Measurements from ENCODE around the gene TRIM32.
A peak's percentile ranks its signal among the peaks of the same experiment; 100 is the strongest.

Gene TRIM32, protein sequence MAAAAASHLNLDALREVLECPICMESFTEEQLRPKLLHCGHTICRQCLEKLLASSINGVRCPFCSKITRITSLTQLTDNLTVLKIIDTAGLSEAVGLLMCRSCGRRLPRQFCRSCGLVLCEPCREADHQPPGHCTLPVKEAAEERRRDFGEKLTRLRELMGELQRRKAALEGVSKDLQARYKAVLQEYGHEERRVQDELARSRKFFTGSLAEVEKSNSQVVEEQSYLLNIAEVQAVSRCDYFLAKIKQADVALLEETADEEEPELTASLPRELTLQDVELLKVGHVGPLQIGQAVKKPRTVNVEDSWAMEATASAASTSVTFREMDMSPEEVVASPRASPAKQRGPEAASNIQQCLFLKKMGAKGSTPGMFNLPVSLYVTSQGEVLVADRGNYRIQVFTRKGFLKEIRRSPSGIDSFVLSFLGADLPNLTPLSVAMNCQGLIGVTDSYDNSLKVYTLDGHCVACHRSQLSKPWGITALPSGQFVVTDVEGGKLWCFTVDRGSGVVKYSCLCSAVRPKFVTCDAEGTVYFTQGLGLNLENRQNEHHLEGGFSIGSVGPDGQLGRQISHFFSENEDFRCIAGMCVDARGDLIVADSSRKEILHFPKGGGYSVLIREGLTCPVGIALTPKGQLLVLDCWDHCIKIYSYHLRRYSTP

DNA sequence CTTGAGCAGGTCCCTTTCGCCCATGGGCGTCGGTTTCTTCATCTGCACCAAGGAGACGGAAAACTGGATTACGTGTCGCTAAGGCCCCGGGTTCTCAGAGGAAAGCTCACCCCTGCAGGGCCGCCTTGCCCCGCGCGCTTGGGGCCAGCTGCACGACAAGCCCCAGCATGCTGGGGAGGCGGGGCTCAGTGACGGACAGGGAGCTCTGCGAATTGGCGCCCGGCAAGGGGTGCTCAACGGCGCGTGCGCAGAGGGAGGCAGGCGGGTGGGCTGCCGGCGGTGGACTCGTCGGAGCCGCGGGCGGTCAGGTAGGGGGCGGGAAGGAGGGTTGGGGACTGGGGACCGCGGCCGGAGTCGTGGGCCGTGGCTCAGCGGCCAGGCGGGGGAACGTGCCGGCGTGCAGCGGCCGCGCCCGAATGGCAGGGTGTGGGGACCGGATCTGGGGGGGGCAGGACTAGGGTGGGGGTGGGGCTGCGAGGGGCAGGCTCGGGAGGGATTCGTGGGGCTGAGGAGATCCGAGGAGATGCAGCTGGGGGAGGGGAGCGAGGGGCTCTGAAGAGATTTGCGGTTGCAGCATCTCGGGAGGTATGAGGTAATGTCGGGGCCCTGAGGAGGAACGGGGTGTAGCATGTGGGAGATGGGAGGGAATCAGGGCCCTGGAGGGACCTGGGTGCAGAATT lies at the start of gene TRIM32:
Gene TRIM32, plus strand, starts transcription at position 232 of the 680 bp plus-strand sequence. CDS start 10,438 bp downstream, outside the sequence.
- peak; percentile 99 for DNase-seq (ENCODE audit: low spot score)

DNA sequence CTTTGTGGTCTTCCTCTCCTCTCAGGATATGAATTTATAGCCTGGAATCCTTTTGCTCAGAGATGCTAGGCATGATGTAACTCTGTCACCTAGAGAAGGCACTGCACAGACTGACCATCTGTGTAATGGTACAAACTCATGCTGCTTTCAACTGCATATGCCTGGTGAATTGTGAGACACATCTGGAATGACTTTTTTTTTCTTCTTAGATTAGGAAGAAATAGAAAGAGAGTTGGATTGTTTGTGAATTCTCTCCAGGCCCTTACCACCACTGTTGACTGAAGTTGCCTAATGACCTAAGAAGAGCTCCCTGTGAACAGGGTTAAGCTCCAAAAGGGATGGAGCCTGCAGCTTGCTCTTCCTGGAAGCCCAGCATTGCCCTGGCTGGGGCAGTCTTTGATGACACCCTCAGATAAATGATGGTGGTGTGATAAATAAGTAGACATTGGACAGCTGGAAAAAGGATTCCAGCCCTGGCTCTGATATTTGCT lies 47.8 kb upstream of the TRIM32 start:
- DNase-seq (ENCODE audit: low spot score): peak; percentile 75

- no peak for DNase-seq (ENCODE audit: low spot score)
Measured at GRCh38 chr9:116641292-116642059, 45.6 kb upstream of the TRIM32 start.

GRCh38 chr9:116643691-116644090 lies 43.4 kb upstream of the TRIM32 start:
- DNase-seq (ENCODE audit: low spot score): peak; percentile 55

GRCh38 chr9:116644091-116644688 lies 42.9 kb upstream of the TRIM32 start:
- peak; percentile 84 for DNase-seq (ENCODE audit: low spot score)

GRCh38 chr9:116646661-116647514 lies 40.2 kb upstream of the TRIM32 start:
- DNase-seq (ENCODE audit: low spot score): peak; percentile 54

DNA sequence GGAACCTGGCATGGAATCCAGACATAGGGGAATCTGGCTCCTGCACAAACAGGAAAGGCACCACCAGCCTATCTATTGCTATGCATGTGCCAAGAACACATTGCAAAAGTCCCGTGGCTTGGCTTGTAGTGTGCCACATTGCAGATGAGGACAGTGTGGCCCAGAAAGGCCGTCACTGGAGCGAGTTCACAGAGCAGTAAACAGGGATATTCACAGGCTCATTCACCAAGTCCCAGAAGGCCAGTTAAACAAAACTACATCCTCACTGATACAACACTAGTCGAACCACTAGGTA lies 39.6 kb upstream of the TRIM32 start:
- no peak for DNase-seq (ENCODE audit: low spot score)

DNA sequence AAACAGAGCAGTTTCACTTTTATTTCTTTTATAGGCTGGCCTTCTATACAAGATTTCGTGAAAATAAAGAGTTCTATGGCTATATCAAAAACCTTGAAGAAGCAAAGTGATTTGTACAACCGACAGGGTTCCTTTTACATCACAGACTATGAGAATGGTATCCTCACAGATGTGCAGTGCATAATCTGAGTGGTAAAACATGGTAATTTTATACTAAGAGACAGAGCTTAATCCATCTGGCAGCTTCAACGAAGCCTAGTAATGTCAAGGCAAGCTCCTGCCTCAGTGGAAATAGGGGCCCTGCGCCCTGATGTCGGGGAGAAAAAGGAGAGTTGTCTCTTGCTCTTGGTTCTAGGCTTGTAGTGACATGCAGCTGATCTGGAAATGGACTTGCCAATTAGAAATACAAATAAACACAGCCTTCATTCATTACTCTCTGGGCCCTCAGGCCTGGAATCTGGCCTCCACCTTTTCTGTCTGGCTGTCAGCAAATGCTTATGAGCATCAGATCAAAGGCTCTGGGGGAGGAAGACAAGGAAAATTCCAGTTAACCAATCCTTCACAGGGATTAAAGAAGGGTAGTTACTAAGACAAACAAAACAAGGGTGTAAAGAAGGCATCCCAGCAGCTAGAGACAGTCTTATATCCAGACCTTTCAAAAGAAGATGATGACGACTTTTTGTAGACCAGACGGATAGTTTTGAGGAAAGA lies 33.6 kb upstream of the TRIM32 start:
- DNase-seq (ENCODE audit: low spot score): no peak

GRCh38 chr9:116654059-116654355 lies 33.1 kb upstream of the TRIM32 start:
- DNase-seq (ENCODE audit: low spot score): no peak

DNA sequence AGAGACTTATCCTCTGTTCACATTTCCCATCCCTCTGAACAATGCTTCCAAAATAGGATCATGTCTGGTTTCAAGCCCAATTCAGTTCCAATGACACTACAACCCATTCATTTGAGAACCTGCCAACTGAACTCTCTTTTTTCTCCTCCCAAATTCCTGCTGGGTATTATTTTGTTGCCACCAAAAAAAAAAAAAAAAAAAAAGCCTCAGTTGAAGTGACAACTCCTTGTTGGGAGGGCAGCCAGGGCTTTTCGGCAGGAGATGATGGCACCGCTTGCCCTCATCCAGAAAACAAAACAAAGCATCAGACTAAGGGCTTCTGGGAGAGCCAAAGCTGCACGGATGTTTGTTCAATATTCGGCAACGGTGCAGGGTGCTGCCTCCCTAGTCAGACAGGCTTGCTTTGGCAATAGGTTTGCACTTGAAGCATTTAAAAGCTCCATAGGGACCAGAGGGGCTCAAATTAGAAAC lies 30.6 kb upstream of the TRIM32 start:
- peak; percentile 26 for DNase-seq (ENCODE audit: low spot score)

GRCh38 chr9:116656977-116657376 lies 30.1 kb upstream of the TRIM32 start:
- peak; percentile 17 for DNase-seq (ENCODE audit: low spot score)

DNA sequence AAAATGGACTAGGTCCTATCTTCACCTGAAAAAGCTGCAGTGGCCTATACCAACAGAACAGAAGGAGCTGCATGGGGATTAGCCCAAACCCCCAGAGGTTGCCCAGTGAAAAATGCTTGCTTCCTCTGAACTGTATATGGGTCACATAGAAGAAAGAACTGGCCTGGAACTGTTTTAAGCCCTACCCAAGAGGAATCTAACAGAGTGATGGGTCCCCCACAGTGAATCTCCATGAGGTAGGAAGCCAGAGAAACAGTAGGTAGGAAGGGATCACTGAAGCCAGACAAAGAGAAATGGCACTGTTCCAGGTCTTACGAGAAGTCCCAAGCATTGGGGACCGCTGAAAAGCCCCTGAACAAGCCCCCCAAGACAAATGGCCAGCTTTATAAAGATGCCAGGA lies 28.8 kb upstream of the TRIM32 start:
- DNase-seq (ENCODE audit: low spot score): no peak

DNA sequence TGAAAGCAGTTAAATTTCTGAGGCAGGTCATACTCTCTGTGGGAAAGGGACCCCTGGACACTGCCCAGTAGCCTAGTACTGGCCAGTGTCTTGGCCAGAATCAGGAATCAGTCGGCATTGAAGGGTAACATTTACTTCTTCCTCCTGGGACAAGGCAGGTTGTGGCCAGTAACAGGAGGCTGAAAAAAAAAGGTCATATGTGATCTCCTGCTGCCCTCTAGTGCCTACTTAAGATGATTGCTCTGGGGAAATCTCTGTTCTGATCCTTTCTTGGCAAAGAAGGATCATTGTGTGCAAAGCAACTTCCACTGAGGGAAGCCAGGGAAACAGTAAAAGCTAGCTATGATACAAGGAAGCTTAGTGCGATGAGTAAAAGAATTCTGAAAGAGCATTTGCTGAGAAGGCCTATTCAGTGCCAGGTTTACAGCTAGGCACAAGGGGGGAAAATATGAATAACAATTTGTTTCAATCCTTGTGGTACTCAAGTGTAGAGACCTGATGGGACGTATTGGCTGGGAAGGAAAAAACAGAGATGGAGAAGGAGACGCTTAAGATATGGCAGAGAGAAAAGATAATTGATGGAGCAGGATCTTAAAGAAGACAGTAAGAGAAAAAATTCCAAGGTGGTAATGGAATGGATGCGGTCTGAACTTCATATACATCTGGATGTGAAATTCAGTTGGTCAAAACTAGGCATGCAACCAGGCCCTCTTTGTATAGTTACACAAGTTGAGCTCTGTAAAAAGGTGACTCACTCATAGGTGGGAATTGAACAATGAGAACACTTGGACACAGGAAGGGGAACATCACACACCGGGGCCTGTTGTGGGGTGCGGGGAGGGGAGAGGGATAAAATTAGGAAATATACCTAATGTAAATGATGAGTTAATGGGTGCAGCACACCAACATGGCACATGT lies 25.8 kb upstream of the TRIM32 start:
- peak; percentile 88 for DNase-seq (ENCODE audit: low spot score)

DNA sequence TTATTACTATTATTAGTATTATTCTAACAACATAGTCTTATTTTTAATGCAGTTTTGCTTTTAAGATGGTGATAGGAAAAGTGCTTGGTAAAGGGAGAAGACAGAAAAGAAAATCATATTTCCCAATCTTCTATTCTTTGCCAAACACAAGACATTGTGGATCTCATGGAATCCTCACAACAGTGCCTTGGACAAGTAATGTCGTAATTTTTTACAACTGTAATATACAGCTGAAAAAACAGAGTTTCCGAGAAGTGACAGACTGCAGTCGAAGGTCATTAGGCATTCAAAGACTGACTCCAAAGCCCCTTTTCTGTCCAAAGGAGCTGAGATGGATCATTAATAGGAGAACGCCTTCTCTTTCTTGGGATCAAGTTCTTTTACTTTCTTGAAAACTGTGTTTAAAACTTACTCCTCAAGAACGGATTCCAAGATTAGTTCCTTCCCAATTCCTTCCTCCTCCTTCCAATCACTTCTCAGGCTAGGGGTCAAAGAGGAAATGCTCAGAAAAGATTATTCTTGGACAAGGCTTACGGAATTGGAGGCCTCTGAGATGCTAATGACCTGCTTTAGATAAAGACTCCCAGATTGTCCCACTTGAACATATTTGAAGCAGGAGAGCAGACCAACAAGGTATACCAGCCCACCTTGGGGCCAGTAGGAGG lies 24.3 kb upstream of the TRIM32 start:
- peak; percentile 39 for DNase-seq (ENCODE audit: low spot score)

DNA sequence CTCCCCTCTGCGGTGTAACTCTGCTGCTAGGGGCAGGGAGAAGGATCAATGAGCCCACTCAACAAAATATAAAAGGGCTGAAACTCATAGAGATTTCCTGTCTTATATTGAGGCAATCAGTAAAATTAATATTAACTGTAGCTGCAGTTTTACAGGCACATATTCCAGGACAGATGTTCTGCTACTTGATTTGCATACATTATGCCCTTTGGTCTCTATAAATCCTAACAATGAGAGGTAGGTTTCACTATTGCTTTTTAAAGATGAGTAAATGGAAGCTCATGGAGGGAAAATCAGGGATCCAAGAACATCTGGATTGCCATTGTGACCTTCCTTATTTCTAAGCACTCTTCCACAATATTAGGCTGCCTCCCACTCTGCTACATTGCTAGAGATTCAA lies 23.5 kb upstream of the TRIM32 start:
- no peak for DNase-seq (ENCODE audit: low spot score)

- DNase-seq (ENCODE audit: low spot score): no peak
Measured at GRCh38 chr9:116668970-116669695, 18.0 kb upstream of the TRIM32 start.

GRCh38 chr9:116671605-116672004 lies 15.5 kb upstream of the TRIM32 start:
- DNase-seq (ENCODE audit: low spot score): no peak

DNA sequence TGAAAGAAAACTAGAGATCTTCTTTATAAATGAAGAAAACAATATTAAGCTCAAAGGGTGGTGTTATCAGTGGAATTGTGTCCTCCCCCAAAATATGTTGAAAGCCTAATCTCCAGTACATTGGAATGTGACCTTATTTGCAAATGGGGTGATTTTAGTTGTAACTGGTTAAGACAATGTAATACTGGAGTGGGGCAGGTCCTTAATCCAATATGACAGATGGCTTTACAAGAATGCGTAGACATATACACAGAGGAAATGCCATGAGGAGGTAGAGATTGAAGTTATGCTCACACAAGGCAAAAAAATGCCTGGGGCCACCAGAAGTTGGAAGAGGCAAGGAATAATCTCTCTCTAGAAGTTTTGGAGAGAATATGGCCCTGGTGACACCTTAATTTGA lies 13.7 kb upstream of the TRIM32 start:
- DNase-seq (ENCODE audit: low spot score): no peak
